NCI-H69 (cell line): ENCODE measurements around the gene TNPO1.
A peak's percentile ranks its signal among the peaks of the same experiment; 100 is the strongest.
"Not testable (repeated sequence)": the region's sequence is repeated elsewhere in the genome, so short reads cannot be mapped to it uniquely, and the experiment has no call there.

Experiments used
- DNase-seq: peaks from one replicate; lab custom pipeline; 2025; lab: John Stamatoyannopoulos, UW

TNPO1 gene

DNA sequence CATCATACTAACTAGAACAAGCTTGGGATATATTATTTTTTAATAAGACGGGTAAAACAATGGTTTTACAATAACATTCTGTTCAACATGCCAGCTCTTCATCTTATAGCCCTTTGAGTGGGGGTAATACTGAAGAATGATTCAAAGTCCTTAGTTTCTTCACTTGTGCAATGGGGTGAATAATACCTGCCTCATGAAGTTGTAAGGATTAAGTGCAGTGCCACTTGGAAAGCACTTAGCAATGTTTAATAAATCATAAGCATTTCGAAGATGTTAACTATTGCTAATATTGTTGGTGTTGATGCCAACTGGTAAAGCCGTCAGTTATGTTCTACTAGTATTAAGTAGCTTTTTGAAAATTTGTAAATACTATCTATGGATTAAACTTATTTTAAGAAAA lies 38.0 kb downstream of the TNPO1 start:
- no peak for DNase-seq

DNA sequence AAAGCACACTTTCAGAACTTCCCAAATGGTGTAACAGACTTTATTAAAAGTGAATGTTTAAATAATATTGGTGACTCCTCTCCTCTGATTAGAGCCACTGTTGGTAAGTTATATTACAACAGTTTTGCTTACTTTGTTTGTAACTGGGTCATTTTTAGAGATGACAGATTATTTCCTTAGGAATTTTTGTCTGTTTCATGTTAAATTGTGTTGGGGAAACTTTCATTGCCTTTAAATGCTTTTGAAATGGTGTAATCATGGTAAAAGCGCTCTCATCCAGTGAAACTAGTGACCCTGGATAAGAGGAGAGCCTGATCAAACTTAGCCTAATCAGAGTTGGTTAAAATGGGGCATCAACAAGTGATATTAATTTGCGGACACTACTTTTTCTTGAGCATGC lies 39.4 kb downstream of the TNPO1 start:
- DNase-seq, result no peak

DNA sequence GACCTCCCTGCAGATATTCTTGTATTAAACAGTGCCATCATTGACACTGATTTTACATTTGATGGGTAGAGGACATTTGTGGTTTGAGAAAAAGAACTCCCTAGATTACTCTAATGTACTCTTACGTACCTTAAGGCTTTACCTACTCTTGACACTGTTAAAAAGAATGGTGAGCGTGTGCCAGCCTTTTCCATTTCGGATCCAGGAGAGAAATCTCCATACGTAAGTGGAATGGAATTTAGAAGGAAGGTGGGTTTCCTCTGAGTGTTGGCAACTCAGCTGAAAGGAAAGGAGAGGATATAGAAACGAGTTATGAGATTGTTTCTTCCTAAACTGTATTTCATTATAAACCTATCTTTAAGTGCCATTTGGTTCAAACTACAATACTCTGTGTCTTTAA lies 40.9 kb downstream of the TNPO1 start:
- no peak for DNase-seq

- no peak for DNase-seq
Measured at GRCh38 chr5:72859127-72859526, 42.7 kb downstream of the TNPO1 start.

DNA sequence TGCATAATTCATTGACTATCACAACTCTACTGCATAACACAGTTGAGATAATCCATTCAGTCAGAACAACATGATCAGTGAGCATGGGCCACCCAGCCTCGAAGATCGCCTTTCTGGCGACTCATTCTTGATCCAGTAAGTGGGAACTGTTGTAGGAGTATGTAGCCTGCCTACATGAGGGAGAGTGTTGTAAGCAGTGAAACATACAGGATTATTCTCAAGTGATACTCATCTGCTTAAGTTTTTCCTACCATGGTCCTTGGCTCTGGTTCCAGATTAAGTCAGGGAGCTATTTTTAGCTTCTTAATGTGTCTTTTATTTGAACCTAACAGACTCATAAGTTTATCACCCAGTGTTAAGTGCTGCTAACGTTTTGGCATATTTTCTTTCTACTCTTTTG lies 44.0 kb downstream of the TNPO1 start:
- no peak for DNase-seq

DNA sequence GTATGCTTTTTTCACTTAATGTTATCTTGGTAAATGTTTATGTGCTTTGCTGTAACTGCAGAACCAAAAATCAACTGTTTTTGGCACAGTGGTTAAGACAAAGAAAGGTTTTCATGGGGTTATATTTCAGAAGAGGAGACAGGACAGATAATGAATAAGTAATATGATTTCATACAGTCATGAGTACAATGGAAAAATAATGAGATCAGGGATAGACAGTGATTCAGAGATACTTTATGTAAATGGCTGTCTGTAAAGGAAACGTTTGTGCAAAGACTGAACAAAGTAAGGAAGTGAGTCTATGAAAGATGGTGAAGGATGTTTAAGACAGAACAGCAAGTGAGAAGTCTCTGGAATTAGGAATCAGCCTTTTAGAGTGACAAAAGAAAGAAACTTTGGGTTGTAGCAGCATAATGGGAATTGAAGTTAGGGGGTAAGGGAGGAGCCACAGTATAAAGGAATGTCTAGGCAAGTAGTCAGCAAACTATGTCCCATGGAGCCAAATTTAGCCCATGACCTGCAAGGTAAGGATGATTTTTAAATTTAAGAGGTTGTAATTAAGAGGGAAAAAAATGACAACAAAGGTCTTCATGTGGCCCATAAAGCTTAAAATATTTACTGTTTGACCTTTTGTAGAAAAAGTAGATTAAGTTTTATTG lies 55.0 kb downstream of the TNPO1 start:
- DNase-seq, result no peak

DNA sequence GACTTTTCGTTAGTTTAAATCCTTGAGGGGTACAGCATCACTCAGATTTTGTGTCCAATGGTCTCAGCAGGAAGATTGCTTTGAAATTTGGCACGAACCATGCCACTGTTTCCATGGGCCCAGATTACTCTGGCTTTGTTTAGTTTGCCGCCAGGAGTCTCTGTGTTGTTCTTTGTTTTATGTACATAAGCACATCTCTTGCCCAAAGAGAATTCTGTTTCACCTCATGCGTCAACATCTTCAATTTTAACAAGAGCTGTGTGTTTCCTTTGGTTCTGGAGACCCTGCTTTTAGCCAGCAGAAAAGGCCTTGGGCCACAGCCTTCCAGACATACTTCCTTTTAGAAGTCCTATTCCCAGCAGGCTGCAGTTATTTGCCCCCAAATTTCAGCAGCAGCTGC lies 62.4 kb downstream of the TNPO1 start:
- peak; percentile 96 for DNase-seq

DNA sequence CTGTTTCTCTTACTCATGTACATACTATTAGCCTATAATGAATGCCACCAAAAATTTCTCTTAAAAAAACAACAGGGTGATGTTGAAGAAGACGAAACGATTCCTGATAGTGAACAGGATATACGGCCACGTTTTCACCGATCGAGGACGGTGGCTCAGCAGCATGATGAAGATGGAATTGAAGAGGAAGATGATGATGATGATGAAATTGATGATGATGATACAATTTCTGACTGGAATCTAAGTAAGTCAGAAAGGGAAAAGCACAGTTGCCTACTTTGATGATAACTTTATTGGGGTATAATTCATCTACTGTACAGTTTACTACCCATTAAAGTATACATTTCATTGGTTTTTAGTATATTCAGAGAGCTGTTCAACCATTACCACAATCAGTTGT lies 66.5 kb downstream of the TNPO1 start:
- no peak for DNase-seq

DNA sequence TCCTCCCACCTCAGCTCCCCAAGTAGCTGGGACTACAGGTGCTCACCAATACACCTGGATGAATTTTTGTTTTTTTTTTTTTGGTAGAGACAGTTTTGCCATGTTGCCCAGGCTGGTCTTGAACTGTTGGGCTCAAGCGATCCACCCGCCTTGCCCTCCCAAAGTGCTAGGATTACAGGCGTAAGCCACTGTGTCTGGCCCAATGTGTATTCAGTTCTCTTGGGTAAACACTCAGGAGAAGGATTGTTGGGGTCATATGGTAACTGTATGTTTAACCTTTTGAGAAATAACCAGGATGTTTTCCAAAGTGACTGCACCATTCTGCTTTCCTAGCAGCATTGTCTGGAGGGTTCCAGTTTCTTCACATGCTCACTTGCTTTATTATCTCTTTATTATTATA lies 67.4 kb downstream of the TNPO1 start:
- DNase-seq, result peak; percentile 68

GRCh38 chr5:72884892-72885291 lies 68.4 kb downstream of the TNPO1 start:
- DNase-seq, result no peak

DNA sequence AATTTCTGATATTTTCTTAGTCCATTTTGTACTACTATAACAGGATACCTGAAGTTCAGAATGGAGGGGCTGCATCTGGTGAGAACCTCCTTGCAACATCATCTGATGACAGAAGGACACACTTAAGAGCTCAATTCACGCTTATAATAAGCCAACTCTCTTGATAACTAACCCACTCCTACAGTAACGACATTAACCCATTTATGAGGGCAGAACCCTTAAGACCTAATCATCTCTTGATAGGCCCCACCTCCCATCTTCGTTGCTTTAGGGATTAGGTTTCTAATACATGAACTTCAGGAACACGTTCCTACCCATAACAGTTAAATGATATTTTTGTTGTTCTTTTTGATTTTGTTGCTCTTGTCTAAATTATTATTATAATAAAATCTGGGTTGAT lies 69.4 kb downstream of the TNPO1 start:
- no peak for DNase-seq

- DNase-seq, result no peak
Measured at GRCh38 chr5:72888595-72888994, 72.1 kb downstream of the TNPO1 start.

GRCh38 chr5:72889324-72889723 lies 72.9 kb downstream of the TNPO1 start:
- no peak for DNase-seq

GRCh38 chr5:72892846-72893245 lies 76.4 kb downstream of the TNPO1 start:
- DNase-seq, result no peak

GRCh38 chr5:72895758-72896157 lies 79.3 kb downstream of the TNPO1 start:
- no peak for DNase-seq

DNA sequence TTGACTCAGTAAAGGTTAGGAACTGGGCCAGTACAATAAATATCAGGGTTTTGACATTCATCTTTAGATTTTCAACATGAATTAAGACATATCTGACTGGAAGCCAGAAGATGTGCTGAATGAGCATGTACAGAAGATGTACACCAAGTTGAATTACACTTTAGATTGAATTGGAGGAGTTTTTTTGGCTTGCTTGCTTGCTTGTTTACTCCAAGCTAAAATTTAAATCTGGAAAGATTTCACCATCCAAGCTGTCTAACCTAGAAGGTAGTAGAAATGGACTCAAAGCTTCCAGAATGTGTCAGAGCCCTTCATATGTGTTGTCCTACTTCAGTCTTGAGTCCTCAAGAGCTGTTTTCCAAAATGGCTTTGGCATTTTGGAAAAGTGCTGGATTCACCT lies 90.3 kb downstream of the TNPO1 start:
- no peak for DNase-seq

DNA sequence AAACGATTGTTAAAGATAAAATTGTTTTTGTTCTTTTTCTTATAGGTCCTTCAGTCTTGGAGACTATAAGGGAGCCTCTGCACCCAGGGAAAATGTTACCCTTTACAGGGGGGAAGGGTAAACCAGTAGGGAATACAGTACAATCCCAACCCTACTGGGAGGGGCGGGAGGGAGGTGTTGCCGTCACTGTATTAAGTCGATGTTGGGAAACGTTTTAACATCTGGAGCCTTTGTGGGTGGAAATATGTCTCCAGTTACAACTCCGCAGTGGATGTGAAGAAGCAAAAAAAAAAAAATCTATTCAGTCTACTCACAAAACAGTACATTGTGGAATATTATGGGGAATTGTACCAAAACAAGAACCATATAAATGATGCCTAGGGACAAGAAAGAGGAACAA lies 92.2 kb downstream of the TNPO1 start:
- DNase-seq, result peak; percentile 88

DNA sequence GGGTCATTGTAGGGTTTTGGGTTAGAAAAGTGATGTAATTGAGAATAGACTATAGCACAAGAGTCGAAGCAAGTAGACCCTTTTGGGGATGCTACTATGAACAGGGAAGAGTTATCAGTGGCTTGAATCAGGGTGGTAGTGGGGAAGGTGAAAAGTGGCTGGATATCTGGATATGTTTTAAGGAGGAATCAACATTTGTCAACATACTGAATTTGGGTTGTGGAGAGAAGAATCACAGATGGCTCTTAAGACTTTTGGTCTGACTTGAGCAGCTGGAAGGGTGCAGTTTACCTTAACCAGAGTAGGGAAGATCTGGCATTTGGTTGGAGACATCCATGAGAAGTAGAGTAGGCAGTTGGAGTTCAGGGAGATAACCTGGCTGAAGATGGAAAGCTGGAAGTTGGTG lies 100.9 kb downstream of the TNPO1 start:
- no peak for DNase-seq

- DNase-seq, result peak; percentile 78
Measured at GRCh38 chr5:72920690-72921502, 104.4 kb downstream of the TNPO1 start.

- peak; percentile 48 for DNase-seq
Measured at GRCh38 chr5:72921886-72922285, 105.4 kb downstream of the TNPO1 start.

DNA sequence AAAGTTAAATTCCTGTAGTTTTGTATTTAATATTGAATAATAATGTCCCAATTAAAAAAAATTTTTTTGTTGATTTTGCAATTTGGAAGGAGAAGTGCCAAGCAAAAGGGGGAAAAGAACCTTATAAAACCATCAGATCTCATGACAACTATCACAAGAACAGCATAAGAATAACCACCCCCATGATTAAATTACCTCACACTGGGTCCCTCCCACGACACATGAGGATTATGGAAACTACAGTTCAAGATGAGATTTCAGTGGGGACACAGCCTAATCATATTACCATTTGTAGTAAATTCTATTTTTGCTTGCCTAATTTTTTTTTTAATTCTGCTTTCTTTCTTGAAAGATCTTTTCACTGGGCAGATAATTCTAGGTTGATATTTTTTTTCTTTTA lies 106.0 kb downstream of the TNPO1 start:
- DNase-seq, result no peak

DNA sequence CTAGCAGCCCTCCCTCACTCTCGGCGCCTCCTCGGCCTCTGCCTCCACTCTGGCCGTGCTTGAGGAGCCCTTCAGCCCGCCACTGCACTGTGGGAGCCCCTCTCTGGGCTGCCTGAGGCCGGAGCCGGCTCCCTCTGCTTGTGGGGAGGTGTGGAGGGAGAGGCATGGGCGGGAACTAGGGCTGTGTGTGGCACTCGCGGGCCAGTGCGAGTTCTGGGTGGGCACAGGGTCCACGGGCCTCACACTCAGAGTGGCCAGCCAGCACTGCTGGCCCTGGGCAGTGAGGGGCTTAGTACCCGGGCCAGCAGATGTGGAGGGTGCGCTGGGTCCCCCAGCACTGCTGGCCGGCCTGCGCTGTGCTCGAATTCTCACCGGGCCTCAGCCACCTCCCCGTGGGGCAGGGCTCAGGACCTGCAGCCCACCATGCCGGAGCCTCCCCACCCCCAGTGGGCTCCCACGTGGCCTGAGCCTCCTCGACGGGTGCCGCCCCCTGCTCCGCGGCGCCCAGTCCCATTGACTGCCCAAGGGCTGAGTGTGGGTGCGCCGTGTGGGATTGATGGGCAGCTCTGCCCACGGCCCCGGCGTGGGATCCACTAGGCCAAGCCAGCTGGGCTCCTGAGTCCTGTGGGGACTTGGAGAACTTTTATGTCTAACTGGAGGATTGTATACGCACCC lies 109.0 kb downstream of the TNPO1 start:
- no peak for DNase-seq

DNA sequence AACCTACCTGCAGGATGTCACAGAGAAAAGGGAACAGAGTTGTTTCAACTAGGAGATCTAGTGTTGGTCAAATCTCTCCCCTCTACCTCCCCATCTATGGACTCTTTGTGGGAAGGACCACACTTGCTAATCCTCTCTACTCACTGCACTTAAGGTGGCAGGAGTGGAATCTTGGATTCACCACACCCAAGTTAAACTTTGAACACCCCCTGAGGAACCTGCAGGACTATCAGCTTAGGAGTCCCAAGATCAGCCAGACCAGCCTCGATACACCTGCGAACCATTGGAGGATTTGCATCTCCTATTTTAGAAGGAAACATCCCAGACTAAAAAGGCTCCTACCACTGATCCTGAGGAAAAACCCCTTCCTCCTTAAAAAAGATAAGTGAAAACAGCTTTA lies 116.2 kb downstream of the TNPO1 start:
- DNase-seq, result not testable (repeated sequence)
